Measurements from ENCODE around the gene SLC36A3.
"Not testable (repeated sequence)": the region's sequence is repeated elsewhere in the genome, so short reads cannot be mapped to it uniquely, and the experiment has no call there.

The SLC36A3 gene

GRCh38 chr5:151267491-151268260 lies 35.9 kb downstream of the SLC36A3 start:
- DNase-seq (ENCODE audit: insufficient read length, low spot score) (no peak), FAIRE-seq (no peak)

- no peak for DNase-seq (ENCODE audit: insufficient read length, low spot score)
- FAIRE-seq = no peak
Observed at GRCh38 chr5:151264113-151264512, 39.5 kb downstream of the SLC36A3 start.

GRCh38 chr5:151262532-151262931 lies 41.0 kb downstream of the SLC36A3 start:
- DNase-seq (ENCODE audit: insufficient read length, low spot score) (no peak), FAIRE-seq (no peak)

- no peak for FAIRE-seq
Observed at GRCh38 chr5:151259931-151260330, 43.6 kb downstream of the SLC36A3 start.

GRCh38 chr5:151258816-151259215 lies 44.8 kb downstream of the SLC36A3 start:
- peak; percentile 61 for FAIRE-seq
- no peak for DNase-seq (ENCODE audit: insufficient read length, low spot score)

More at GRCh38 chr5:151259931-151260330, 43.6 kb downstream of the SLC36A3 start:
- DNase-seq (ENCODE audit: insufficient read length, low spot score) = no peak

- DNase-seq (ENCODE audit: insufficient read length, low spot score) = no peak
- FAIRE-seq = no peak
Observed at GRCh38 chr5:151258201-151258611, 45.4 kb downstream of the SLC36A3 start.

GRCh38 chr5:151257731-151258181 lies 45.8 kb downstream of the SLC36A3 start:
- FAIRE-seq (peak; percentile 94), DNase-seq (ENCODE audit: insufficient read length, low spot score) (peak; percentile 36)

GRCh38 chr5:151255621-151256286 lies 47.8 kb downstream of the SLC36A3 start:
- peak; percentile 61 for DNase-seq (ENCODE audit: insufficient read length, low spot score)
- FAIRE-seq = peak; percentile 99

GRCh38 chr5:151254990-151255389 lies 48.6 kb downstream of the SLC36A3 start:
- not testable (repeated sequence) for FAIRE-seq; DNase-seq (ENCODE audit: insufficient read length, low spot score)

DNA sequence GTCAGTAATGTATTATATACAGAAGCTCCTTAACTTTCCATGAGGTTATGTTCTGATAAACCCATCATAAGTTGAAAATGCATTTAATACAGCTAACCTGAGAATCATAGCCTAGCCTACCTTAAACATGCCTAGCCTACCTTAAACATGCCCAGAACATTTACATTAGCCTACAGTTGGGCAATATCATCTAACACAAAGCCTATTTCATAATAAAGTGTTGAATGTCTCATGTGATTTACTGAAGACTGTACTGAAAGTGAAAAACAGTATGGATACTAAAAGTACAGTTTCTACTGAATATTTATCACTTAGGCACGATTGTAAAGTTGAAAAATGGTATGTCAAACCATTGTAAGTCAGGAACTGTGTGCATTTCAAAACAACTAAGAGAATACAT lies 49.0 kb downstream of the SLC36A3 start:
- FAIRE-seq (no peak), DNase-seq (ENCODE audit: insufficient read length, low spot score) (no peak)

DNA sequence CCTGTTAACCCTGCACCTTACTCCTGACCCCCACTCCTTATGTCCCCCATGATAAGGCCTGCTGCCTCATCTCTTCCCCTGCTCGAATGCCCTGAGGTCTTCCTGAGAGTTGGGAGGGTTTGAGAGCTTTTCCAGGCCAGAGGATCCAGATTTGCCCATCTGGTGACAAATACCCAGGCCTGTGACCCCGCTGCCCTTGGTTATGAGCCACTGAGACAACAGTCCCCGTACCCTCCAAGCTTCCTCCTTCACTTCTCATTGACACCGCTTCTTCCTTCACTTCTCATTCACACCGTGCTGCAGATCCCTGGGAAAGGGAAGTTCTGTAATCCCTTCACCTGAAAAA lies 50.0 kb downstream of the SLC36A3 start:
- no peak for FAIRE-seq
- DNase-seq (ENCODE audit: insufficient read length, low spot score) = no peak

- peak; percentile 99 for FAIRE-seq
- DNase-seq (ENCODE audit: insufficient read length, low spot score) = peak; percentile 62
Observed at GRCh38 chr5:151252762-151253604, 50.6 kb downstream of the SLC36A3 start, which contains the start of gene GM2A. GM2A (plus strand) TSS chr5:151253185; CDS start chr5:151253217, 32 bp downstream.

DNA sequence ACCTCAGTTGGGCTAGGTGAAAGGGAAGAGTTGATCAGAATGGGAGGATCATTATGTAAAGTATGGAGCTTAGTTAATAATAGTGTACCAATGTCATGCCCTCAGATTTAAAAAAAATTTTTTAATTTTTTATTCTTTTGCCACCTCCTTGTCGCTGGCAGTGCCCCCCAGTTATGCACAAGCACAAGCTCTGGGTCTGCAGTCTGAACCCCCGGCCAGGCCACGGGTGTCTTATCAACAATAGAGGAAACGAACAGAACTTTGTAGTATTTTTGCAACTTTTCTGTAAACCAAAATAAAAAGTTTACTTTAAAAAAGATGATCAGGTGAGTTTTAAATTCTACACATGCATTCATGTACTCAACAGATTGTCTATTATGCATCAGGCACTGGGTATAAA lies 51.9 kb downstream of the SLC36A3 start:
- FAIRE-seq (peak; percentile 26), DNase-seq (ENCODE audit: insufficient read length, low spot score) (no peak)

GRCh38 chr5:151251001-151251551 lies 52.5 kb downstream of the SLC36A3 start:
- FAIRE-seq = peak; percentile 76
- DNase-seq (ENCODE audit: insufficient read length, low spot score) = no peak

DNA sequence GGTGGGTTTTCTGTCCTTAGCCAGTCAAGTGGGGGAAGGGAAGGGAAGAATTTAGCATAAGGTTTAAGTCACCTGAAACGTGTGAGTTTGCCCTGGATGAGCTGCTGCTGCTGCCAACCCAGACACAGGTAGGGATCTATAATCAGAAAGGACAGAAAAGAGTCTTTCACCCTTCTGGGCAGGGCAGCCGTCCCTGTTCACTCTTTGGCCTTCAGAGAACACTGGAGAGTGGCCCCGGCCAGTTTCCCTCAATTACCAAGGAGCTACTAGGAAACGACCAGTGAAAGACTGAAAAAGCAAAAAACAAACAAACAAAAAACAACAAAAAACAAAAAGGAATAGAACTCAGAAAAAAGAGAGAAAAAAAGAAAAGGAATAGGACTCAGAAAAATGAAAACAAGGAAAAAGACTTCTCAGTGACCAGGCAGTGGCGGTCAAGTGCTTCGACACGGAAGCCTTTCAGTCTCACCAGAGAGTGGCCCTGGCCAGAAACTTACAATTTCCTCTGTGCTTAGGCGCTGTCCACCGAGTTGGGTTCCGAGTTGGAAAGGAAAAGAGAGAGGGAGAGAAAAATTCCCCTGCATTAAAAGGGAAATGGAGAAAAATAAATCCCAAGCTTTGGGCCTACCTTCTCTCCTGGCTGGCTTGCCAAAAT lies 53.1 kb downstream of the SLC36A3 start:
- no peak for FAIRE-seq

DNA sequence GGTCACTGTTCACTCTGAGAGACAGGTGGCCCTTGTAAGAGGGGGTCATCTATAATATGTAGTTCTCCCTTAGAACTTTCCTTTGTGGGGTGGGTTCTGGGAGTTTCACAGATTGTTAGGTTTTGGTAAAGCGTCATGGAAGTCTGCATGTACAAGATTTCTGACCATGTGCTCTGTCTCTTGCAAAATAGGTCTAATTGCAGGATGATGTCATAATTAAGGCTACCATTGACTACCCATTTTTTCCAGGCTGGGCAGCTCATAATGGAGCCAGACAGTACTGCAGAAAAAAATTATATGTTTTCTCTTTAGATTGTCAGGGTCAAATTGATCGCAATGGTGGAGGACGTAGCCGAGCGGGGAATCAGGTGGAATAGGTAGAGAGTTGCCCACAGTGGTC lies 54.3 kb downstream of the SLC36A3 start:
- DNase-seq (ENCODE audit: insufficient read length, low spot score) (no peak), FAIRE-seq (no peak)

More for the DNA sequence above, 53.1 kb downstream of the SLC36A3 start:
- no peak for DNase-seq (ENCODE audit: insufficient read length, low spot score)

DNA sequence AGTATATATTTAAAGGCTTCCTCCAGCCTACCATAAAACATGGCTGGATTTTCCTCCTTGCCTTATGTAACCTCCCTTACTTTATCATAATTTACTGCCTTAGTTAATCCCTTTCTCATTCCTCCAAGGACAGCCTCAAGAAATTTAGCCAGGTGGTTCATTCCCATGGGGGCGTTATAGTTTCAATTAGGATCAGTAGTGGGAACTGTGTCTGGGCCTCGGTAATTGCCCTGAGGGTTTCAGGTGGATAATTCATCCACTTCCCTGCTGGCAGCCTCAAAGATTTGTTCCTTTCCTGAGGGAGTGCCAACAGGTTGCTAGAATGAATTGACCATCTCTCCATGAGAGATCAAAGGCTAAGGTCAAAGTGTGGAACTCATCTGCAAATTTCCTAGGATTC lies 54.9 kb downstream of the SLC36A3 start:
- FAIRE-seq (no peak), DNase-seq (ENCODE audit: insufficient read length, low spot score) (no peak)

GRCh38 chr5:151245680-151246219 lies 57.8 kb downstream of the SLC36A3 start:
- peak; percentile 52 for FAIRE-seq
- DNase-seq (ENCODE audit: insufficient read length, low spot score) = no peak

DNA sequence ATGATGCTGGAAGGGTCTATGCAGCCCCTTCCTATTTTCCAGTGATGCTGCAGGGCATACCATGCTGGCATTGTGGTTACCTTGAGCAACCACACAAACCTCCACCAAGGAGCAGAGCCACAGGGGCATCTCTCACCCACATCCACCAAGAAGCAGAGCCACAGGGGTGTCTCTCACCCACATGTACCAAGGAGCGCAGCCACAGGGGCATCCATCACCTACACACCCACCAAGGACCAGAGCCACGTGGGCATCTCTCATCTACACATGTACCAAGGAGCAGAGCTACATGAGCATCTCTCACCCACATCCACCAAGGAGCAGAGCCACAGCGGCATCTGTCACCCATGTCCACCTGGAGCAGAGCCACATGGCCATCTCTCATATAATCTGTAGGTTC lies 59.4 kb downstream of the SLC36A3 start:
- FAIRE-seq (no peak), DNase-seq (ENCODE audit: insufficient read length, low spot score) (no peak)

GRCh38 chr5:151243564-151243963 lies 60.0 kb downstream of the SLC36A3 start:
- FAIRE-seq = no peak
- no peak for DNase-seq (ENCODE audit: insufficient read length, low spot score)

All from GM19239 (cell line).